ENCODE data around the gene YES1.
"Not testable (repeated sequence)": the region's sequence is repeated elsewhere in the genome, so short reads cannot be mapped to it uniquely, and the experiment has no call there.

YES1 gene

DNA sequence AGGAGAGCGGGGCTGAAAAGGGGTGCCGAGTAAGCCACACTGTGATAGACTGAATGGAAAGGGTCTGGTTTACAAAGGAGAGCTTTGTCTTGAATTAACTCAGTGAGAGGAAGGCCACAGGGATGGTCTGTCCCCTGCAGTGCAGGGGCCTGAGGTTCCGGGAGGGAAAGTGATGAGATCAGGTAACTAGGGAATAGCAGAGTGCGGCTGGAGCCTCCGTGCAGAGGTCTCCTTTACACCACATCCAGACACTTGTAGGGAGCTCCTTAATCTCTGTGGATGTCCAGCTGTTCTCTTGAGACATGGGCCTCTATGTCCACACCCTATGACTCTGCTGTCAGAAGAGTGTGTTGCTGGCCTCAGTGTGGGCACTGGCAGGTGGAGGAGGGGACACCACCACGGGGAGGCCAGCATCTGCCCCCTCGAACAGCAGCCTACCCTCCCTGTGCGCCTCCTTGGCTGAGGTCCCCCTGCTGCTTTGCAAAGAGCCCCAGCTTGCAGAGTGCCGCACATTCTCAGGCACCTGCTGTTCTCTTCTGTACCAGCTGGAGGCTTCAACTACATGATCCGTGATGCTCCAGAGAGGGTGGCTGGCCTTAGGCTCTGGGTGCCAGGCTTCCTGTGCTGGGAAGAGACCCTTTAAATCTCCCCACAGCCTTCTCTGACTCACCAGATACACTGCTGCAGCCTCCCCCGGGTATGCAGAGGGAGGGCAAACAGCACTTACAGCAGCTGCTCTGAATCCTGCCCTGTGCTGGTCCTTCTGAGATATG, 125.5 kb downstream of the YES1 start:
- in situ Hi-C loops (cut with MboI; ENCODE audit: low sequenced_read_pairs) = no loop called here

DNA sequence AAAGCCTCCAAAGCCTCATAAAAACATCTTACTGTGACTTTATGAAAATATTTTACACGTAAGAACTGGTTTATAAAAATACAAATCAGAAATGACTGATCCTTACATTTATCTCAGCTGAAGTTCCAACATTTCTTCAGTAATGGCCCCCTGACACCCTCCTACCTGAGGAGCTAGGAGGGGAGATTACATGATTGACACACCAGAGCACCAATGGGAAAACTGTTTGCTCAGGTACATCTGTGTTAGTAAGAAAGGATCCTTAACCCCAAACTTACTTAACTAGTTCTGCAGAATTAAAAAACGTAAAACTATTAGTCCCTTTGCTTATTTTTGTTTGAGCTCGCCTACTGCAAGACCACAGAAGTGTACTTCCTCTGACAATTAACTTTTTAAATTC, 126.6 kb downstream of the YES1 start:
- in situ Hi-C loops (cut with MboI; ENCODE audit: low sequenced_read_pairs) = no loop called here

DNA sequence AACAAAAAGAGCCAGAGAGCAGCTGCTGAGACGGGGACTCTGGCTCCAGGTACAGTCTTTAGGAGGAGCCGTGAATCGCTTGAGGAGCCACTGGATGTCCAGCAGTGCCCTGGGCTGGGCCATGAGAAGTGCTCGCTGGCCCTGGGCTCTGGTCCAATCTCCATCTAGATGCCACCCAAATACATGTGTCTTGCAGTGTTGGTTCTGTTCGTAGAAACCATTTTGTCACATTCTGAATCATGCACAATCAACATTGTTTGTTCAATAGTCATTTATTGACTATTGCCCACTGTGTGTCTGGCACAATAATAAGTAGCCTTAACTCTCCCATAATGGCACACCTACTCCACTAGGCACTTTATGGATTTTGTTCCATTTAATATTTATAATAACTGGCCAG, 128.5 kb downstream of the YES1 start:
- in situ Hi-C loops (cut with MboI; ENCODE audit: low sequenced_read_pairs) = no loop called here

DNA sequence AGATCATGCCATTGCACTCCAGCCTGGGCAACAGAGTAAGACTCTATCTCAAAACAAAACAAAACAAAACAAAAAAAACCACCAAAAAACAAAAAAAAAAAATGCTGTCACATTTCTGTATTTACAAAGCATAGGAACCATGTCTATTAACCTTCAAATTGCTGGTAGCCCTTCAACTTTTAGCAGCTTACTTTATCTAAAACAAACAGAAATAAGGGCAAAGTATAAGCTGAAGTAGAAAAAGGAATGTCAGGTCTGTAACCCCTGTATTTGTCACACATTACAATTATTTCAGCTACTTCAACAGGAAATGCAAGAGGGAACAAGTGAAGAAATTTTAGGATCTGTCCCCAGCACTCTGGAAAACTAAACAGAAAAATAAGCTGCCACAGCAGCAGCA, 129.2 kb downstream of the YES1 start:
- in situ Hi-C loops (cut with MboI; ENCODE audit: low sequenced_read_pairs) = no loop called here

DNA sequence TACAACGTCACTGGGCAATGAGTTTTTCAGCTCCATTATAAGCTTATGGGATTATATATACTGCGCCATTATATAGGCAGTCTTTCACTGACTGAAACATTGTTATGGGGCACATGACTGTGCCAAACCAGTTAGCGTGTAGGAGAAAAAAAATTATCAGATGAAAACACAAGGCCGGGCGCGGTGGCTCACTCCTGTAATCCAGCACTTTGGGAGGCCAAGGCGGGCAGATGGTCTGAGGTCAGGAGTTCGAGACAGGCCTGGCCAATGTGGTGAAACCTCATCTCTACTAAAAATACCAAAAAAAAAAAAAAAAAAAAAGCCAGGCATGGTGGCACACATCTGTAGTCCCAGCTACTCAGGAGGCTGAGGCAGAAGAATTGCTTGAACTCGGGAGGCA, 129.6 kb downstream of the YES1 start:
- in situ Hi-C loops (cut with MboI; ENCODE audit: low sequenced_read_pairs) = not testable (repeated sequence)

DNA sequence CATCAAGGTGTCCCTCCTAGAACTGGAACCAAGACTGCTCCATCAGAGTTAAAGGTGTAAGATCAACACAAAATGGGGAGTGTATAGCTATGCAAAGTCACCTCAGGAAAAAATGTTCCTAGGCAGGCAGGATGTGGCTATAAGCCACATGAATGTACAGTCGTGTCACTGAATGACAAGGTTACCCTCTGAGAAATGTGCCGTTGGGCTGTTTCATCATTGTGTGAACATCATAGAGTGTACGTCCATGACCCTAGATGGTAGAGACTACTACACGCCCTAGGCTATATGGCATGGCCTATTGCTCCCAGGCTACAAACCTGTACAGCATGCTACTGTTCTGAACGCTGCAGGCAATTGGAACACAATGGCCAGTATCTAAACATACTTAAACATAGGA, 130.1 kb downstream of the YES1 start:
- in situ Hi-C loops (cut with MboI; ENCODE audit: low sequenced_read_pairs) = no loop called here

- in situ Hi-C loops (cut with MboI; ENCODE audit: low sequenced_read_pairs) = no loop called here
These were observed 131.7 kb downstream of the YES1 start for GRCh38 chr18:680392-680791.

DNA sequence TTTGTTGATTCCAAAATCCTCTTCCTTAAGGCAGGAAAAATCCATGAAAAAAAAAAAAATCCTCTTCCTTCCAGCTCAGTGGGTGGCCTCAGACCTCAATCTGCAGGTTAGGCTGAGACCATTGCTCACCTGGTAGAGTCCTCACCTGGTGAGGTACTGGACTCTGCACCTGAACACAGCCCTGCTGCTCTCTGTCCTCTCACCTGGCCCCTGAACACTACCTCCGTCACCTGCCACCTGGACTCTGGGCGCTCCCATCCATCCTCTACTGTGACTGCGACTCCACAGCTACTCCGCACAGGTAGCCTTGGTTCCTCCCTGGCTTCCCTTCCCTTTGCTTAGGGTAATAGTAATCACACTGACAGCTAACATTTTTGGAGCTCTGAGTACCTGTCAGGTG, 132.5 kb downstream of the YES1 start:
- in situ Hi-C loops (cut with MboI; ENCODE audit: low sequenced_read_pairs) = no loop called here

GRCh38 chr18:678482-679182, 133.4 kb downstream of the YES1 start:
- in situ Hi-C loops (cut with MboI; ENCODE audit: low sequenced_read_pairs) = no loop called here

DNA sequence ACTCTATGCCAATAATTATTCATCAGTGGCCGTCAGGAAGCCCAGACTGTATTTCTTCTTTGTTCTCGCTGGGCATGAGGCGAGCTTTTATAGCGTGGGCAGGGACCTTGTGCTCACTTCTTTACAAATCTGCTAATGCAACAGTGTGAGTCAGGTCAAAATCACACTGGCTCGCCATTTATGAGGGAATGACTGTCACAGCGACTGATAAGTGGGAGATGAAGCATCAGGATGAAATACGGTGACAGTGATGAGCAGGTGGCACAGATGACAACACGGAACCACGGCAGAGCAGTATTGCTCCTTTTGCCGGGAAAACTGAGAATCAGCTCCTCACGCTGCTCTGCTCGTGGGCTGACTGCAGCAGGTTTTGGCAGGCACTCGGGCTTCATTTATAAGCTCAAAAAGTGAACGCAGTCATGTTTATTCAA, 134.1 kb downstream of the YES1 start:
- in situ Hi-C loops (cut with MboI; ENCODE audit: low sequenced_read_pairs) = no loop called here

GRCh38 chr18:677145-677544, 134.9 kb downstream of the YES1 start:
- in situ Hi-C loops (cut with MboI; ENCODE audit: low sequenced_read_pairs) = no loop called here

GRCh38 chr18:676736-677135, 135.3 kb downstream of the YES1 start:
- in situ Hi-C loops (cut with MboI; ENCODE audit: low sequenced_read_pairs) = no loop called here

DNA sequence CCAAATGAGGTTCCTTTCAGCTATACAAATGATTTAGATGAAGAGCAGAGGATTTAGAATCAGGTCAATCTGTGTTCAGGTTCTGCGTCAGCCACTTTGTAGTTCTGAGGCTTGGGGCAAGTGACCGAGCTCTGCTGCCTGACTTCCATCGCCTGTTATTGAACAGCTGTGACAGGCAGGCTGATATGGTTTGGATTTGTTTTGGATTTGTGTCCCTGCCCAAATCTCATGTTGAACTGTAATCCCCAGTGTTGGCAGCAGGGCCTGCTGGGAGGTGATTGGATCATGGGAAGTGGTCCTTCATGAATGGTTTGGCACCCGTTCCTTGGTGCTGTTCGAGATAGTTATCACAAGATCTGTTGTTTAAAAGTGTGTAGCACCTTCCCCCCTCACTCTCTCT, 136.0 kb downstream of the YES1 start:
- in situ Hi-C loops (cut with MboI; ENCODE audit: low sequenced_read_pairs) = no loop called here

GRCh38 chr18:675307-675706, 136.7 kb downstream of the YES1 start:
- in situ Hi-C loops (cut with MboI; ENCODE audit: low sequenced_read_pairs) = no loop called here

- in situ Hi-C loops (cut with MboI; ENCODE audit: low sequenced_read_pairs) = no loop called here
These were observed 138.3 kb downstream of the YES1 start for GRCh38 chr18:673769-674168.

DNA sequence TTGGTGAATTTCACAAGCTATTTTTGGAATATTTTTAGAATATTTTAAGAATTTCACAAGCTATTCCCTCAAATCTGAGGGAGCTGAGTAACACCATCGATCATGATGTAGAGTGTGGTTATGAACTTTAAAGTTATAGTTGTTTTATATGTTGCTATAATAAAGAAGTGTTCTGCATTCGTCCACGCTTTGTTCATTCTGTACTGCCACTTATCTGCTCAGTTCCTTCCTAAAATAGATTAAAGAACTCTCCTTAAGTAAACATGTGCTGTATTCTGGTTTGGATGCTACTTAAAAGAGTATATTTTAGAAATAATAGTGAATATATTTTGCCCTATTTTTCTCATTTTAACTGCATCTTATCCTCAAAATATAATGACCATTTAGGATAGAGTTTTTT, 138.7 kb downstream of the YES1 start:
- in situ Hi-C loops (cut with MboI; ENCODE audit: low sequenced_read_pairs) = no loop called here
